Measurements from ENCODE around the gene LCE3B.

LCE3B gene

DNA sequence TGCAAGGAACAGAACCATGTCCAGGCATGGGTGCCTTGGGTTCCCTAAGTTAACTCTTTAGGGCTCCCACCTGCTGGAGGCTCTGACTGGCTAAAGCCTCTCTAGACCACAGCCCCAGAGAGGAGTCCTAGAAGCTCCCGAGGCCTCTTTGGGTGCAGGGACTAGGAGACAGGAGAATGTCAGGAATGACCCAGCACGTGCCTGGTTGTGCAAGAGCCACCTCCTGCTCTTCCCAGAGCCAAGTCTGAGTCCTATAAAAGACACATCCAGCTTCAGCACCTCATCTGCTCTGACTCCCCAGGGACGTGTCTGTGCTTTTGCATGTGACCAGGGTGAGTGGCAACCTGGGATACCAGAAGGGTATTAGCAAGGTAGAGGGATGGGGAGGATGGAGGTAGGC, 49.5 kb downstream of the LCE3B start, which contains the start of gene LCE2D:
Gene LCE2D (plus strand): TSS at position 283 of the 400 bp plus-strand sequence. CDS start 726 bp downstream, outside the sequence.
- H3K9ac ChIP-seq (ENCODE audit: low read depth, low read length) = no peak within 1 kb of the TSS
- H3K27ac ChIP-seq (ENCODE audit: low read length) = no peak within 1 kb of the TSS
- no peaks in the 10 kb centered on the region for H3K27me3 ChIP-seq (ENCODE audit: insufficient read depth, low read length)
- no peaks in the 10 kb centered on the region for H3K4me1 ChIP-seq (ENCODE audit: insufficient read depth, low read length)
- H3K4me3 ChIP-seq (ENCODE audit: low read length) = no peak within 1 kb of the TSS
- peaks cover 46% of the 10 kb centered on the region for H3K9me3 ChIP-seq (ENCODE audit: insufficient read depth, low read depth, low read length)
- no peaks in the 10 kb centered on the region for H3K36me3 ChIP-seq (ENCODE audit: insufficient read depth, low read depth, low read length)

Measured in iPS-20b (cell line).